PC-3 (cell line): ENCODE data around the gene MYO18A.

ENCODE experiments used
- CTCF ChIP-seq: fragments of 300-600 bp; sonication (generic); conservative IDR thresholded peaks from 2 replicates; pipeline ENCODE4 v1.5.1; 2017; ENCODE audit warnings: antibody characterized with exemption, low read depth, mild to moderate bottlenecking, low read length
- EZH2 ChIP-seq: fragments of 300-600 bp; sonication (generic); IDR thresholded peaks from one replicate; pipeline ENCODE4 v1.6.1; 2017; ENCODE audit warnings: antibody characterized with exemption, mild to moderate bottlenecking, low read length; ENCODE audit not compliant: unreplicated experiment

- TF ChIP-seq CTCF = no peak
- no peak for TF ChIP-seq EZH2
Observed at GRCh38 chr17:29146369-29146972, 33.7 kb downstream of the MYO18A start.
